ENCODE measurements around the gene MAML2.

MAML2 gene

DNA sequence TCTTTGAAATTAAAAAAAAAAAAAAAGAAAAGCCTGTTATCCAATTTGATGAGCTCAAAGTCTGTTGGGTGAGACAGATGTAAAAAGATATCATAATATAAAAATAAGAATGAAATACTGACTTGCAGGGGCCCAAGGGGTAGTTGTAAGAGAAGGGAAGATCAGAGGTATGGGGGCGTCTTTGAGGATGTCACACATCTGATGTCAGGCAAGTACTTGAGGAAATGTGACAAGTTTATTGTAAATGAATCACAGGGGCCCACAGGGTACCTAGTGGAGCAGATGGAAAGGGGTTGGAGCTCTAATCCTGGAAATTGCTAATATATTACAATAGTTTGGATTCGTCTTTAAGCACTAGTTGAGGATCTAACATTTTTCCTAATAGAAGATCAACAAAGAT is 131.6 kb downstream of the MAML2 start:
- DNase-seq (ENCODE audit: low read depth in 1 of 2, low spot score in 1 of 2), result no peak
- no peak overlapping the region for H3K4me3 ChIP-seq (replicated peaks; ENCODE audit: insufficient read depth, low read length)
- TF ChIP-seq REST (IDR thresholded peaks at IDR 0.05; ENCODE audit: insufficient replicate concordance, low read depth) (no peak), SPI1 (IDR thresholded peaks at IDR 0.05; ENCODE audit: borderline replicate concordance, low read depth) (no peak), POLR2AphosphoS5 (IDR thresholded peaks at IDR 0.05; ENCODE audit: low read depth) (no peak), GABPA (IDR thresholded peaks at IDR 0.05; ENCODE audit: low read depth) (no peak)
- TF ChIP-seq, protein P1, sequence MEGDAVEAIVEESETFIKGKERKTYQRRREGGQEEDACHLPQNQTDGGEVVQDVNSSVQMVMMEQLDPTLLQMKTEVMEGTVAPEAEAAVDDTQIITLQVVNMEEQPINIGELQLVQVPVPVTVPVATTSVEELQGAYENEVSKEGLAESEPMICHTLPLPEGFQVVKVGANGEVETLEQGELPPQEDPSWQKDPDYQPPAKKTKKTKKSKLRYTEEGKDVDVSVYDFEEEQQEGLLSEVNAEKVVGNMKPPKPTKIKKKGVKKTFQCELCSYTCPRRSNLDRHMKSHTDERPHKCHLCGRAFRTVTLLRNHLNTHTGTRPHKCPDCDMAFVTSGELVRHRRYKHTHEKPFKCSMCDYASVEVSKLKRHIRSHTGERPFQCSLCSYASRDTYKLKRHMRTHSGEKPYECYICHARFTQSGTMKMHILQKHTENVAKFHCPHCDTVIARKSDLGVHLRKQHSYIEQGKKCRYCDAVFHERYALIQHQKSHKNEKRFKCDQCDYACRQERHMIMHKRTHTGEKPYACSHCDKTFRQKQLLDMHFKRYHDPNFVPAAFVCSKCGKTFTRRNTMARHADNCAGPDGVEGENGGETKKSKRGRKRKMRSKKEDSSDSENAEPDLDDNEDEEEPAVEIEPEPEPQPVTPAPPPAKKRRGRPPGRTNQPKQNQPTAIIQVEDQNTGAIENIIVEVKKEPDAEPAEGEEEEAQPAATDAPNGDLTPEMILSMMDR (IDR thresholded peaks at IDR 0.05; ENCODE audit: insufficient read depth, low read length), result no peak
- no peaks in the 10 kb centered on the region for H3K27me3 ChIP-seq (ENCODE audit: insufficient read depth, poor library complexity, severe bottlenecking)
- H3K27ac ChIP-seq (replicated peaks), result no peak overlapping the region

DNA sequence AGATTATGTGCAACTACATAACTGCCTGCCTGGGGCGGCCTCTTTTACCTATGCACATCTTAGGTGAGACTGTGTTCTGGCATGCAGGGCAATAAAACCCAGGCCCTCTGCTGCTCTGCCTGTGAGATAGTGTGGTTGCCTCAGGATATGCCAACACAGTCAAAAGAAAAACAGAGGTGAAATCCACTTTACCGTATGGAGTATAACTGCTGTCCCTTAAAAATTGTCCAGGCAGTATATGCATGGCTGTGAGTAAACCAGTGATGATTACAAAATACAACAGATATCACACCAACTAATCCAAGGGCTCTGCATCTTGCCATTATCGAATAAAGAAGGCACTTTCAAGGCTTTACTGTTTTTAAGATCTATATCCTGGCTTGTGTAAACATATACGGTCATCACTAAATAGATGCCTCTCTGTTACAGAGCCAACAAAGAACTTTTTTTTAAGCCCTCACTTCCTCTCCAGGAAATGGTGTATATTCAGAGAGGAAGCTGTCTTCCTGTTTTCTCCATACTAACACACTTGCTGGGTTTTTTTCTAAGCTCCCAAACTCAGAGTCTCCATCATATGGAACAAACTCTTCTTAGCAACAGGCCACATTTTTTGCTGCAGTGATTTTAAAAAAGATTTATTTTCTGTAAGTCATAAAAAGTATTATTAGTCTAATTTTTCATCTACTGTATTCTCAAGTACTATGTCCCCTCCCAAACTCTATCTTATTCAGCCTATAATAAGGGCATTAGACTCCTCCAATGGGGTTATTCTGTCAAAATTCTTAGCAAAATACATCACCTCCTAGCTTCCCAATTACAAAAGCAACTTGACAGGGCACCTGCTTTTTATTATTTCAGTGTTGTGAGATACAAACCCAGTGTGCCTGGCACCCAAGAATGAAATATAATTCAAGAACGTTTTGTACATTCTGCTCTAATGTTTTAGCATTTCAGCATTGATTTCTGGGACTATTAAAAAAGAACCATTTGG is 135.2 kb downstream of the MAML2 start:
- DNase-seq (ENCODE audit: low read depth in 1 of 2, low spot score in 1 of 2), result peak in 1 of 2 experiments; percentile 19
- TF ChIP-seq SPI1 (IDR thresholded peaks at IDR 0.05; ENCODE audit: borderline replicate concordance, low read depth) (peak; percentile 90), GABPA (IDR thresholded peaks at IDR 0.05; ENCODE audit: low read depth) (no peak)
- TF ChIP-seq, protein P1 (IDR thresholded peaks at IDR 0.05; ENCODE audit: insufficient read depth, low read length), result no peak
- H3K27me3 ChIP-seq (ENCODE audit: insufficient read depth, poor library complexity, severe bottlenecking), result no peaks in the 10 kb centered on the region
- no peak overlapping the region for H3K4me3 ChIP-seq (replicated peaks; ENCODE audit: insufficient read depth, low read length)
- H3K27ac ChIP-seq (replicated peaks), result peak overlapping the region; percentile 37

DNA sequence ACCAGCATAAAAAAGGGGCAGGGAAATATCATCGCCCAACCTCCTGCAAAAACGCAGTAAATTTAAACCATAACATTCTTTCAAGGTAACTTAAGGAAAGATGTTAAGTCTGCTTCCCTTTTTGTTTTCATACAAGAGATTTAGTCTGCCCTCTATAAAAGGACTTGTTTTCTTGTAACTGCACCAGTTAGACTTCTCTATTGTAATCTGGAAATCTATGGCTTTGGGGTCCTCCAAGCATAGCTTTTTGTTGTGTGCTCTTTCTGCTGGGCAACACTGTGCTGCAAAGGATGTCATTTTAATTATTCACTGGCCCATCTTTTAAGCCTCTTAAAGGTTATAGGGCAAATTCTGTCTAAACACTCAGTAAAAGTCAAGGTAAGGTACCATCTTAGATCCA is 136.0 kb downstream of the MAML2 start:
- Histone ChIP-seq H3K27me3 (ENCODE audit: insufficient read depth, poor library complexity, severe bottlenecking) (no peaks in the 10 kb centered on the region), H3K27ac (replicated peaks) (no peak overlapping the region), H3K4me3 (replicated peaks; ENCODE audit: insufficient read depth, low read length) (no peak overlapping the region)
- no peak for DNase-seq (ENCODE audit: low read depth in 1 of 2, low spot score in 1 of 2)
- TF ChIP-seq POLR2AphosphoS5 (IDR thresholded peaks at IDR 0.05; ENCODE audit: low read depth) (no peak), GABPA (IDR thresholded peaks at IDR 0.05; ENCODE audit: low read depth) (no peak), REST (IDR thresholded peaks at IDR 0.05; ENCODE audit: insufficient replicate concordance, low read depth) (no peak), SPI1 (IDR thresholded peaks at IDR 0.05; ENCODE audit: borderline replicate concordance, low read depth) (no peak)
- TF ChIP-seq, protein P1 (IDR thresholded peaks at IDR 0.05; ENCODE audit: insufficient read depth, low read length), result no peak

Data from HL-60 (cell line).